ENCODE results near the gene DHRSX.

DHRSX gene

DNA sequence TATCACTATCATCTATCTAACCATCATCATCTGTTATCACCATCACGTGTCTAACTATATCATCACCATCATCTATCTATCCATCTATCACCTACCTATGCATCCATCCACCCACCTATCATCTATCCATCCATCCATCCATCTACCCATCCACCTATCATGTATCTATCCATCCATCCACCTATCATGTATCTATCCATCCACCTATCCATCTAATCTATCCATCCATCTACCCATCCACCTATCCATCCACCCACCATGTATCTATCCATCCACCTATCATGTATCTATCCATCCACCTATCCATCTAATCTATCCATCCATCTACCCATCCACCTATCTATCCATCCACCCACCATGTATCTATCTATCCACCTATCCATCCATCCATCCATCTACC lies 316.7 kb downstream of the DHRSX start:
- DNase-seq = no peak

DNA sequence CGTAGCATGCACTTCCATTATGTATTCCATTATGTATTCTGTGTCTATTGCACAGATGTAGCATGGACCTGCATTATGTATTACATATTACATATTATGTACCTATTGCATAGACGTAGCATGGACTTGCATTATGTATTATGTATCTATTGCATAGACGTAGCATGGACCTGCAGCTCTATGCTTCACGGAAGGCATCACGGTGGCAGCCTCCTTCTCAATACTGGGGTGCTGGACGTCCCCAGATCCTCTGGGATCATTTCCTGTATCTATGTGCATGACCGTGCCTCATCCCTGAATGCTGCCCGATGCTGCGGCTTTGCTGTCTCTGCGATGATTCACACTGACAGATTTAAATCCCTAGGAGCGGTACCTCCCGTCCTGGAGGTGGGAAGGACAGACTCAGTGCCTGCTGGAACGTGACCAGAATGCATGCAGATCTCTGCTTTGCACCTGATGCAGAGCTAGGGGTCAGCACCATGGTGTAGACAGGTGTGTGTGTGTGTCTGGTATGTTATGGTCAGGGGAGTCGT lies 317.5 kb downstream of the DHRSX start:
- no peak for DNase-seq

DNA sequence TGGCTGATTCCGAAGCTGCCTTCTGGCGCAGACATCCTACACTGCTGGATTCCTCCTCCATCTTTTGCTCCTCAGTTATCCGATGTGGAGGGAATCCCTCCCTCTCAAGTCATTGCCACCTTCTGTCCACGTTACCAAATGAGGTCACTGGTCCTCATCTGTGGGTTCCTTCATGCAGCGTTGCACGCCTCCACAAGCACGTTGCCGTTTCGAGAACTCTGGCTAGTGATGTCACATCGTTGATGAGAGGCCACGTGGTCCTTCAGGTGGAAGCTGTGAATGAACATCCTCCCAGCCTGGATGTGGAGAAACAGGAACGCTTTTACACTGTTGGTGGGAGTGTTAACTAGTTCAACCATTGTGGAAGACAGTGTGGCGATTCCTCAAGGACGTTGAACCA lies 323.2 kb downstream of the DHRSX start:
- DNase-seq = no peak

DNA sequence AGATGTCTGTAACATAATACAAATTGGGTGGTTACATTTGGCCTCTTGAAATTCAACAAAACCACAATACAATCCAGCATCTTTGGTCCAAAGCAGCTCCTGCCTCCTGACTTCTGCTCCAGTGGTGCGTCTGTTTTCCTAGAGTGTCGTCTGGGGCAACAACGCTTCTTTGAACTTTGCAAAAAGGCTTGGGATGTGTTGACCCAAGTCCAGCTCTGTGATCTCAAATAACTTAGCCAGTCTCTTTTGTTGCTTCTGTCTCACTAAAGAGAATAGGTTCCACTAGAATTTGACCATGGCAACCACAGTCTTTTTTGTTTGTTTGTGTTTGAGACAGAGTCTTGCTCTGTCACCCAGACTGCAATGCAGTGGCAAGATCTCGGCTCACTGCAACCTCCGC lies 324.0 kb downstream of the DHRSX start:
- no peak for DNase-seq

DNA sequence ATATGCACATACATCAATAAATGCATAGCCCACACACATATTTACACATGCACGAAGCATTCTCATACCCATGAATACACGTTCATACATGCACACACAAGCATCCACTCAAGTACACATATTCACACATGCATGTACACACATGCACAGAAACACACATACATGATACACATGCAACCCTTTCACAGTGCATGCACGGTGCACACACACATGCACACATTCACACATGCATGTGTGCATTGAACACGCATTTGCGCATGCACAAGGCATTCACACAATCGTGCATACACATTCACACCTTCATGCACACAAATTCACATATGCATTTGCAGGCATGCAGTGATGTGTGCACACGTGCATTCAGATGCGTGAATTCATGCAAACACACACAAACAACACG lies 324.5 kb downstream of the DHRSX start:
- DNase-seq = no peak

DNA sequence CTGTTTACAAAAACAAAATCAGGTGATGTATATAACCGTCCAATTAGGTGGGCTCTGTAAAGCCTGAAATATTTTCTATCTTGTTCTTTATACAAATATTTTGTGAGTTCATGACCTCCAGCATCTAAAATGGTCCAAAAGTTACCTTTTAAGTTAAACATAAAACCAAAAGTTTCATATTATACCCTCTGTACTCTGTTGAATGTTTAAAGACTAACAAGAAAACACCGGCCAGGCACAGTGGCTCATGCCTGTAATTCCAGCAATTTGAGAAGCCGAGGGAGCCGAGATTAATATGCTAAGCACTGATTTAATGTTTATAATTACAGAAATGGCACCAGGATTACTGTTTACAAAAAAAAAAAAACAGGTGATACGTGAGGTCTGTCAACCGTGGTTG lies 328.4 kb downstream of the DHRSX start:
- no peak for DNase-seq
